Endothelial cell of umbilical vein (primary cell): ENCODE measurements around the gene ZNF496. TPM values are rescaled to one million over a fixed set of nuclear protein-coding genes. Genes with fewer than 3 reads are reported as not detected.

Experiments
- BruUV-seq: library from RNA; stranded (reverse); fragments of 400-500 nt; replicated peaks from 2 replicates; lab custom pipeline; 2021; lab: Mats Ljungman, UMichigan
- CTCF ChIA-PET: fragments of 300-600, 350-600 bp; sonication (Branson Sonifier 250); formaldehyde crosslinking; loops from one replicate; lab custom pipeline; 2021; ENCODE audit warnings: antibody characterized with exemption, inconsistent platforms; lab: Charles Lee
- POLR2A ChIA-PET: fragments of 300-600, 350-600 bp; sonication (Branson Sonifier 250); formaldehyde crosslinking; loops from one replicate; lab custom pipeline; 2021; ENCODE audit warnings: antibody characterized with exemption, inconsistent platforms; lab: Charles Lee
- DNase-seq: peaks from one replicate; pipeline ENCODE4 v3.0.0-alpha.2; 2011; ENCODE audit warnings: low read depth, low spot score
- FAIRE-seq: peaks from 2 replicates; lab custom pipeline; 2011; peaks lifted over from hg19 to GRCh38; lab: Jason Lieb, UNC
- H2AFZ ChIP-seq: 2 replicates; pipeline ENCODE4 v1.6.0; 2012; ENCODE audit warnings: low read depth, low read length, control low read depth, inconsistent platforms
- H3K27ac ChIP-seq: 2 replicates; pipeline ENCODE4 v1.5.1; 2011; ENCODE audit warnings: low read depth, mild to moderate bottlenecking, control low read depth, low read length, moderate library complexity; ENCODE audit not compliant: insufficient read depth
- H3K27me3 ChIP-seq, 2 experiments: 2 replicates each; pipeline versions ENCODE4 v1.6.0 to v1.6.1; 2011; ENCODE audit warnings: low read length in 2 of 2, mixed read lengths in 1 of 2; ENCODE audit not compliant: control insufficient read depth in 2 of 2, insufficient read depth in 2 of 2
- H3K36me3 ChIP-seq, 2 experiments: 2 replicates in 1 of 2; 3 replicates in 1 of 2; pipeline ENCODE4 v1.5.1; 2011; ENCODE audit warnings: low read length in 2 of 2, mild to moderate bottlenecking in 1 of 2, moderate library complexity in 1 of 2; ENCODE audit not compliant: control insufficient read depth in 2 of 2, insufficient read depth in 2 of 2; ENCODE audit errors: extremely low read depth in 1 of 2
- H3K4me1 ChIP-seq: 3 replicates; pipeline ENCODE4 v1.5.1; 2011; ENCODE audit warnings: mild to moderate bottlenecking, low read length; ENCODE audit not compliant: control insufficient read depth, insufficient read depth; ENCODE audit errors: extremely low read depth
- H3K4me2 ChIP-seq: 2 replicates; pipeline ENCODE4 v1.6.1; 2011; ENCODE audit warnings: low read length, control low read depth, mixed read lengths; ENCODE audit not compliant: insufficient read depth
- H3K4me3 ChIP-seq, 3 experiments: fragments of 200-600 bp in 1 of 3; sonication (generic), shearing (Covaris generic) in 1 of 3; replicated peaks in 1 of 3; 2 replicates each; pipeline ENCODE4 v1.5.1; 2011 to 2016; ENCODE audit warnings: control low read depth in 3 of 3, low read length in 3 of 3, mild to moderate bottlenecking in 2 of 3, inconsistent platforms in 1 of 3, low read depth in 1 of 3, moderate library complexity in 1 of 3; ENCODE audit not compliant: insufficient read depth in 1 of 3
- H3K79me2 ChIP-seq: 2 replicates; pipeline ENCODE4 v1.6.0; 2012; ENCODE audit warnings: low read length, inconsistent platforms; ENCODE audit not compliant: control insufficient read depth, insufficient read depth
- H3K9ac ChIP-seq: replicated peaks from 2 replicates; pipeline ENCODE3; 2011; ENCODE audit warnings: low read length, control low read depth; ENCODE audit not compliant: insufficient read depth; ENCODE audit errors: extremely low read depth
- H3K9me1 ChIP-seq: replicated peaks from 3 replicates; pipeline ENCODE4 v1.6.0; 2011; ENCODE audit warnings: mild to moderate bottlenecking, low read length; ENCODE audit not compliant: control insufficient read depth, insufficient read depth; ENCODE audit errors: extremely low read depth
- H3K9me3 ChIP-seq: replicated peaks from 2 replicates; pipeline ENCODE4 v1.5.1; 2012; ENCODE audit warnings: low read length, inconsistent platforms; ENCODE audit not compliant: control insufficient read depth, insufficient read depth
- H4K20me1 ChIP-seq: replicated peaks from 2 replicates; pipeline ENCODE3; 2011; ENCODE audit warnings: mild to moderate bottlenecking, low read length; ENCODE audit not compliant: control insufficient read depth, insufficient read depth; ENCODE audit errors: extremely low read depth
- CTCF ChIP-seq, 2 donors: IDR thresholded peaks; 1 replicate in 1 of 2; 2 replicates in 1 of 2; pipeline ENCODE4 v1.5.1; 2011; ENCODE audit warnings: low read length in 2 of 2, mild to moderate bottlenecking in 2 of 2, moderate library complexity in 2 of 2, control low read depth in 1 of 2, inconsistent platforms in 1 of 2, low read depth in 1 of 2; ENCODE audit not compliant: insufficient read depth in 1 of 2; ENCODE audit errors: extremely low read depth in 1 of 2
- EZH2 ChIP-seq: IDR thresholded peaks from 2 replicates; pipeline ENCODE4 v1.6.1; 2012; ENCODE audit warnings: borderline replicate concordance, low read depth, mild to moderate bottlenecking, moderate library complexity, low read length, inconsistent platforms; ENCODE audit not compliant: severe bottlenecking
- FOS ChIP-seq: IDR thresholded peaks from 2 replicates; pipeline ENCODE4 v1.6.1; 2011; ENCODE audit warnings: mild to moderate bottlenecking, low read length, moderate library complexity, borderline replicate concordance; ENCODE audit not compliant: insufficient read depth
- GATA2 ChIP-seq: IDR thresholded peaks from 2 replicates; pipeline ENCODE4 v1.7.0; 2011; ENCODE audit warnings: low read depth, mild to moderate bottlenecking, moderate library complexity, mixed read lengths, low read length; ENCODE audit not compliant: insufficient read length, insufficient read depth
- JUN ChIP-seq: IDR thresholded peaks from 2 replicates; pipeline ENCODE4 v1.6.1; 2011; ENCODE audit warnings: borderline replicate concordance, low read depth; ENCODE audit not compliant: insufficient read length, insufficient read depth
- MAX ChIP-seq: IDR thresholded peaks from 2 replicates; pipeline ENCODE4 v1.6.1; 2011; ENCODE audit not compliant: insufficient read depth, insufficient read length
- MYC ChIP-seq: IDR thresholded peaks from one replicate; pipeline ENCODE4 v1.6.1; 2011; ENCODE audit warnings: mild to moderate bottlenecking, low read depth, low read length
- POLR2A ChIP-seq: IDR thresholded peaks from 2 replicates; pipeline ENCODE4 v1.6.1; 2012; ENCODE audit warnings: low read depth, mild to moderate bottlenecking, control low read depth, low read length
- POLR2AphosphoS5 ChIP-seq: IDR thresholded peaks from 2 replicates; pipeline ENCODE4 v1.6.1; 2012; ENCODE audit warnings: low read depth, mild to moderate bottlenecking, control low read depth, low read length, moderate library complexity; ENCODE audit not compliant: insufficient read depth
- dilution Hi-C: fragments of 300-500 bp; cut with MboI; formaldehyde crosslinking; loops from one replicate; pipeline ENCODE4 v1.15.0; 2019; ENCODE audit warnings: low sequenced_read_pairs; ENCODE audit not compliant: extremely low pct_ligation_motif_present
- intact Hi-C: fragments of 100-400 bp; cut with micrococcal nuclease; formaldehyde crosslinking; loops from one replicate; pipeline ENCODE4 v1.10.0; 2022
- polyA plus RNA-seq, 4 experiments: library from polyadenylated mRNA; depleted of rRNA in 3 of 4; stranded (reverse) in 3 of 4; unstranded in 1 of 4; fragments of >200 nt; gene quantifications; 2 replicates each; pipeline versions ENCODE4 v1.2.1 to v1.2.3, GENCODE V29; 2011 to 2012; ENCODE audit warnings: missing spikeins in 1 of 4
- total RNA-seq: library from RNA; stranded (reverse); gene quantifications from 2 replicates; pipeline ENCODE4 v1.2.3, GENCODE V29; 2021

Gene ZNF496
- total and polyA plus RNA-seq, 2 donors (not counting 3 experiments of a cell fraction or from before 2014, with no cell fraction given), result 22.4 to 46.0 TPM

GRCh38 chr1:247329097-247329617 lies 2.5 kb downstream of the ZNF496 start:
- ChIA-PET POLR2A (no interaction called here), CTCF (no interaction called here)
- H3K9me1 ChIP-seq, result no peaks in the 10 kb centered on the region
- no TSS peak for BruUV-seq
- peaks cover 26% of the 10 kb centered on the region for H3K79me2 ChIP-seq
- no peak for FAIRE-seq
- H3K27ac ChIP-seq, result no peak overlapping the region
- DNase-seq, result no peak
- H2AFZ ChIP-seq, result no peak overlapping the region
- no peak overlapping the region for H3K9ac ChIP-seq
- peaks cover 21% of the 10 kb centered on the region for H3K4me1 ChIP-seq
- peaks cover 10 to 23% of the 10 kb centered on the region in 2 experiments for H3K36me3 ChIP-seq
- no peak overlapping the region for H3K4me3 ChIP-seq
- H3K4me2 ChIP-seq, result no peak overlapping the region
- no peak for TF ChIP-seq EZH2
- TF ChIP-seq POLR2A, result no peak
- TF ChIP-seq MAX, result no peak
- no peak for TF ChIP-seq FOS
- TF ChIP-seq GATA2, result no peak
- no peak for TF ChIP-seq MYC
- no peak for TF ChIP-seq CTCF (IDR thresholded peaks at IDR 0.05; ENCODE audit: extremely low read depth in 1 of 2, insufficient read depth in 1 of 2, low read depth in 1 of 2, low read length in 2 of 2)
- no peak for TF ChIP-seq JUN
- TF ChIP-seq POLR2AphosphoS5, result no peak
- H3K9me3 ChIP-seq, result no peaks in the 10 kb centered on the region
- dilution Hi-C loops, result no loop called here
- no peaks in the 10 kb centered on the region for H4K20me1 ChIP-seq
- no peaks in the 10 kb centered on the region for H3K27me3 ChIP-seq
- intact Hi-C loops, result no loop called here
